K562 (cell line): ENCODE results near the gene ARMH4.

Experiments
- ESRRA ChIP-seq: fragments of 450-650 bp; IDR thresholded peaks from 2 replicates; pipeline ENCODE4 v1.6.1; 2014; ENCODE audit warnings: low read depth, mild to moderate bottlenecking, moderate library complexity, borderline replicate concordance
- FOXM1 ChIP-seq, 2 experiments: fragments of 450-650 bp in 1 of 2; sonication (generic) in 1 of 2; formaldehyde crosslinking in 1 of 2; IDR thresholded peaks; 2 replicates each; pipeline versions ENCODE4 v1.6.1 to v1.9.0; 2017 to 2022; ENCODE audit warnings: low read depth in 2 of 2, mild to moderate bottlenecking in 2 of 2, missing genetic modification reagents in 1 of 2, moderate library complexity in 1 of 2
- SAFB ChIP-seq: fragments of 200-400 bp; formaldehyde crosslinking; IDR thresholded peaks from 2 replicates; pipeline ENCODE4 v1.6.1; 2017; ENCODE audit warnings: low read depth, low read length, borderline replicate concordance
- TEAD4 ChIP-seq, 2 experiments: sonication (generic) in 1 of 2; formaldehyde crosslinking in 1 of 2; IDR thresholded peaks; 2 replicates each; pipeline versions ENCODE4 v1.6.1 to v1.8.0; 2012 to 2022; ENCODE audit warnings: borderline replicate concordance in 1 of 2, inconsistent platforms in 1 of 2, low read length in 1 of 2, mild to moderate bottlenecking in 1 of 2, missing genetic modification reagents in 1 of 2
- YY1 ChIP-seq, 3 experiments: IDR thresholded peaks; 2 replicates each; pipeline ENCODE4 v1.6.1; 2011; ENCODE audit warnings: low read length in 2 of 3, mild to moderate bottlenecking in 2 of 3, moderate library complexity in 2 of 3, borderline replicate concordance in 1 of 3, control low read depth in 1 of 3, low read depth in 1 of 3; ENCODE audit not compliant: insufficient read depth in 3 of 3, insufficient replicate concordance in 2 of 3, control insufficient read depth in 1 of 3, insufficient read length in 1 of 3; ENCODE audit errors: extremely low read depth in 1 of 3
- ZNF347 ChIP-seq: fragments of 450-650 bp; formaldehyde crosslinking; IDR thresholded peaks from 2 replicates; pipeline ENCODE4 v1.4.0; 2020; ENCODE audit warnings: low read depth, mild to moderate bottlenecking, moderate library complexity
- TF ChIP-seq, protein P1 (sequence below): sonication (generic); formaldehyde crosslinking; IDR thresholded peaks from 2 replicates; pipeline ENCODE4 v1.9.0; 2022; ENCODE audit warnings: mild to moderate bottlenecking, missing genetic modification reagents
- TF ChIP-seq, protein P2 (sequence below): fragments of 250-450 bp; sonication (Bioruptor Pico); IDR thresholded peaks from 2 replicates; pipeline ENCODE4 v1.8.0; 2022; ENCODE audit warnings: moderate library complexity, mild to moderate bottlenecking, inconsistent platforms
- TF ChIP-seq, protein P3 (sequence below), 2 experiments: fragments of 450-650 bp; IDR thresholded peaks; 2 replicates each; pipeline ENCODE4 v1.6.1; 2016

DNA sequence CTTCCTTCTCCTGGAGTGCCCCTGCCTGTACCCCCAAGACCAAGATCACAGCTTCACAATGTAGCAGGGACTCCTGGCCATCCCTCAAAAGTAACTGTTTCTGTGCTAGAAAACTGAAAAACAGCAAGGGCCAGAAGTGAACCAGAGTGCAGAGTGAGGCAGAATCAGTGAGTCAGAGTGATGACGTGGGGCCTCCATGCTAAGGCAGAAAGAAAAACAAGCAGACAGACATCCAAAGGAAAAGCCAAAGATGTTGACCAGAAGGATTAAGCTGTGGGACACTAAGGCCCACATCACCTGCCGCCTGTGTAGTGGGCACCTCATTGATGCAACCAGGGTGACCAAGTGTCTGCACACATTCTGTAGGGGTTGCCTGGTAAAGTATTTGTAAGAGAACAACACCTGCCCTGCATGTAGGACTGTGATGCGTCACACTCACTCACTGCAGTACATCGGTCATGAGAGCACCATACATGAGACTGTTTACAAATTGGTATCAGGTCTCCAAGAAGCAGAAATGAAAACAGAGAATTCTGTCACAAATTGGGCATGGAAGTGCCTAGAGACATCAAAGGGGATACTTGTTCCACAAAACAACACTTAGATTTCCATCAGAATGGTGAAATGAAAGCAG, 51.2 kb downstream of the ARMH4 start:
- TF ChIP-seq YY1 (IDR thresholded peaks at IDR 0.05; ENCODE audit: borderline replicate concordance in 1 of 3, control insufficient read depth in 1 of 3, extremely low read depth in 1 of 3, insufficient read depth in 3 of 3, insufficient read length in 1 of 3, insufficient replicate concordance in 2 of 3, low read depth in 1 of 3, low read length in 2 of 3) (no peak), ESRRA (no peak), ZNF347 (no peak), FOXM1 (IDR thresholded peaks at IDR 0.05; ENCODE audit: low read depth) (no peak), FOXM1 (CRISPR knock-in tag; IDR thresholded peaks at IDR 0.05; ENCODE audit: low read depth) (no peak), TEAD4 (IDR thresholded peaks at IDR 0.05; ENCODE audit: low read length) (no peak), TEAD4 (CRISPR knock-in tag; IDR thresholded peaks at IDR 0.05; ENCODE audit: borderline replicate concordance) (no peak), SAFB (no peak)
- TF ChIP-seq, protein P1, sequence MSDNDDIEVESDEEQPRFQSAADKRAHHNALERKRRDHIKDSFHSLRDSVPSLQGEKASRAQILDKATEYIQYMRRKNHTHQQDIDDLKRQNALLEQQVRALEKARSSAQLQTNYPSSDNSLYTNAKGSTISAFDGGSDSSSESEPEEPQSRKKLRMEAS: no peak
- TF ChIP-seq, protein P2, sequence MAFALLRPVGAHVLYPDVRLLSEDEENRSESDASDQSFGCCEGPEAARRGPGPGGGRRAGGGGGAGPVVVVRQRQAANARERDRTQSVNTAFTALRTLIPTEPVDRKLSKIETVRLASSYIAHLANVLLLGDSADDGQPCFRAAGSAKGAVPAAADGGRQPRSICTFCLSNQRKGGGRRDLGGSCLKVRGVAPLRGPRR (CRISPR knock-in tag): no peak
- TF ChIP-seq, protein P3, sequence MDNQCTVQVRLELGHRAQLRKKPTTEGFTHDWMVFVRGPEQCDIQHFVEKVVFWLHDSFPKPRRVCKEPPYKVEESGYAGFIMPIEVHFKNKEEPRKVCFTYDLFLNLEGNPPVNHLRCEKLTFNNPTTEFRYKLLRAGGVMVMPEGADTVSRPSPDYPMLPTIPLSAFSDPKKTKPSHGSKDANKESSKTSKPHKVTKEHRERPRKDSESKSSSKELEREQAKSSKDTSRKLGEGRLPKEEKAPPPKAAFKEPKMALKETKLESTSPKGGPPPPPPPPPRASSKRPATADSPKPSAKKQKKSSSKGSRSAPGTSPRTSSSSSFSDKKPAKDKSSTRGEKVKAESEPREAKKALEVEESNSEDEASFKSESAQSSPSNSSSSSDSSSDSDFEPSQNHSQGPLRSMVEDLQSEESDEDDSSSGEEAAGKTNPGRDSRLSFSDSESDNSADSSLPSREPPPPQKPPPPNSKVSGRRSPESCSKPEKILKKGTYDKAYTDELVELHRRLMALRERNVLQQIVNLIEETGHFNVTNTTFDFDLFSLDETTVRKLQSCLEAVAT (IDR thresholded peaks at IDR 0.05): no peak
